GM18526 (cell line): ENCODE data around the gene RGS18.

Experiments
- POLR2A ChIP-seq: IDR thresholded peaks from 3 replicates; pipeline ENCODE4 v1.6.1; 2011; ENCODE audit not compliant: insufficient read length; ENCODE audit errors: extremely low read depth

The RGS18 gene

DNA sequence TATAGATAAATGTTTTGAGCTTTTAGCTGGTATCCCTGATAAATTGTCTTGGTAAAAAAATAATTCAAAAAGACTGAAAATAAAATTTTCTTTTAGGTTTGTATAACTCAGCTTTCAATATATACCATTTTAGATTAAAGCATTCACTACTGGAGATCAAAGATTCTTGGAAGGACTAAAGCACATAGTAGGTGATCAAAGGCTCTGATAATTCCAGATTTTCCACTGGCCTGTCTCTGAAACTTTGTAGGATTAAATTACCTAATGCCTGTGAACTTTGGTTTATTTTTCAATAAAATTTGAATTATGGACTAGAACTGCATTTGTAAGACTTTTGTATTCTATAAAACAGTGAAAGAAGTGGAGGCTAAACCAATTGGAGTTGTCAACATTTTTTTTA lies 1.2 kb upstream of the RGS18 start:
- no peak for TF ChIP-seq POLR2A

DNA sequence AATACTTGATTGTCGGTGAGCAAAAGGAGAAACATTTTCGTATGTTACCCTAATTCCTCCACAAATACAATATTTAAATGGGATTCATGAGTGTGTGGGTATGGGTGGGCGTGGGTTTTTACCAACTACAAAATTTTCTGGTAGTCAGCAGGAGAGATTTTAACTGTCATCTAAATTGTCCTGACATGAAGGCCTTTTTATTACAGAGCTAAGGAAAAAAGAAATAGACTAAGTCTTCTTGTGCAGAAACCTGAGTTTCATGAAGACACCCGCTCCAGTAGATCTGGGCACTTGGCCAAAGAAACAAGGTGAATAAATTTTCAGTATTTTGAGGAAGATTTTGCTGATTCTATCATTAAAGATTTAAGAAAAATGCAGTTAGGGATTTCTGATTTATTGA lies 752 bp downstream of the RGS18 start:
- no peak for TF ChIP-seq POLR2A

DNA sequence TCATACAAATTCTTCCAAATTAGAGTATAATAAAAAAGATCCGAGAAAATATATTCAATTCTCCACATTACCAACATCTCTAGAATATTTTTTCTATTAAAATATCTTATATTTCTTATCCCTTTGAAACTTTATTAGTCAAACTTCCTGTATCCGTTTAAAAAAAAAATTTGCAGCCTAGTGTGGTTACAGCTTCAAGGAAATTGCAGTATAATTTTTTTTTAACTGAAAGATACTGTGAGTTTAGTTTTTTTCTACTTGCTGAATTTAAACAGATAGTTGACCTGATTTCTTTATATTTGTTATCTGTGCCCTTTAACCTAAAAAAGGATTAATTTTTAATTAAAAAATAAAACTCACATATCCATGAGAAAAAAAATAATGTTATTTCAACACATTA lies 1.5 kb downstream of the RGS18 start:
- TF ChIP-seq POLR2A, result no peak

DNA sequence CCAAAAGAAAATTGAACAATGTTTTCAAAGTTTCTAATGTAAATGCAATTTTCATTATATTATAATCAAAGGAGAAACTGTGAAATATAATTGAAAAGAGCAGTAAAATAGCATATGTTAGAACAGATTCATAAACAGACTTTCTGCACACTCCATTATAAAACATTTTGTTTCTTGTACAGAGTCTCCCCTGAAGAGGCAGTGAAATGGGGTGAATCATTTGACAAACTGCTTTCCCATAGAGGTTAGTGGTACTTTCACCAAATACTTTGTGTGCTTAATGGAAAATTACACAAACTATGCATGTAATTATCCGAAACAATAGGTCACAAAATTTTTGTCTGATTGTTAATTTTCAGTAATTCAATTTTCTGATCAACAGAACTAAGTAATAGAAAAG lies 1.9 kb downstream of the RGS18 start:
- no peak for TF ChIP-seq POLR2A

DNA sequence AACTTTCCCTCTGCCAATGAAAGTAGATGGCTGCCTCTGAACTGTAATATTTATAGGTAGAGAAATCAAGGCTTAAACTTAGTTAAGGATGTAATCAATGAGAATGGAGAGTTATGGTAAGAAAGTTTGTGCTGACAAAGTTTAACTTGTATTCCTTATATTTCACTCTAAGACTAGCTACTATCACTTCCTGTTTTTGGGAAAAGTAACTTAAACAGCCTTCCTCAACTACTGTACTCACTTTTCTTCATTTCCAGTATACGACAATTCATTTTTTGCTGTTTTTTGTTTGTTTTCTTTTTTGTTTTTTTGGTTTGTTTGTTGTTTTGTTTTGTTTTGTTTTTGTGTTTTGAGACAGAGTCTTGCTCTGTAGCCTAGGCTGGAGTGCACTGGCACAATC lies 3.7 kb downstream of the RGS18 start:
- TF ChIP-seq POLR2A, result no peak

DNA sequence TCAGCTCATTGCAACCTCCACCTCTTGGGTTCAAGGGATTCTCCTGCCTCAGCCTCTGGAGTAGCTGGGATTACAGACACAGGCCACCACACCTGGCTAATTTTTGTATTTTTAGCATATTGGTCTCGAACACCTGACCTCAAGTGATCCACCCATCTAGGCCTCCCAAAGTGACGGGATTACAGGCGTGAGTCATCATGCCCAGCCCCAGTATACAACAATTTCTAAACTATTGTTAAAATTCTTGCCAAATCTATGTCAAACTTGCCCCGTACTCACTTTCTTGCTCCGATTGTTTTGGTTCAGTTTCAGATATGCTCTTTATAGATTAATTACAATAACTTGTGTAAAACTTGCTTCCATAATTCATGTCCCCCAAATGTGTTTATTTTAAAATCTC lies 4.1 kb downstream of the RGS18 start:
- no peak for TF ChIP-seq POLR2A

DNA sequence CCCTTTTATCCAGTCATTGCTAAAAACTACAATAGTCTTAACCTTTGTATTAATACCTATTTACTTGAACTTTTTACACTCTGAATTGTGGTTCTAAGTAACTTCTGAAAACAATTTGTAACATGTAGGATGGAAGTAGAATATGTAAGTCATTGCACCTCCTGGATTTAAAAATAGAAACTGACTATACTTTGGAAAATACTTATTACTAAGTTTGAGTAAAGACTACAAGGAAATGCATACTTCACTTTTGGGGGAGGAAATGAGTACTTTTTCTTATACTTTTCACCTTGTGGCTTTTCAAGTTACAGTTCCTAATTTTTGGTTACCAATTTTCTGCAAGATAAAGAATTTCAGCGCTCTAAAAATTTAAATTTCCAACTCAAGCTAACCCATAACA lies 8.7 kb downstream of the RGS18 start:
- TF ChIP-seq POLR2A, result no peak

DNA sequence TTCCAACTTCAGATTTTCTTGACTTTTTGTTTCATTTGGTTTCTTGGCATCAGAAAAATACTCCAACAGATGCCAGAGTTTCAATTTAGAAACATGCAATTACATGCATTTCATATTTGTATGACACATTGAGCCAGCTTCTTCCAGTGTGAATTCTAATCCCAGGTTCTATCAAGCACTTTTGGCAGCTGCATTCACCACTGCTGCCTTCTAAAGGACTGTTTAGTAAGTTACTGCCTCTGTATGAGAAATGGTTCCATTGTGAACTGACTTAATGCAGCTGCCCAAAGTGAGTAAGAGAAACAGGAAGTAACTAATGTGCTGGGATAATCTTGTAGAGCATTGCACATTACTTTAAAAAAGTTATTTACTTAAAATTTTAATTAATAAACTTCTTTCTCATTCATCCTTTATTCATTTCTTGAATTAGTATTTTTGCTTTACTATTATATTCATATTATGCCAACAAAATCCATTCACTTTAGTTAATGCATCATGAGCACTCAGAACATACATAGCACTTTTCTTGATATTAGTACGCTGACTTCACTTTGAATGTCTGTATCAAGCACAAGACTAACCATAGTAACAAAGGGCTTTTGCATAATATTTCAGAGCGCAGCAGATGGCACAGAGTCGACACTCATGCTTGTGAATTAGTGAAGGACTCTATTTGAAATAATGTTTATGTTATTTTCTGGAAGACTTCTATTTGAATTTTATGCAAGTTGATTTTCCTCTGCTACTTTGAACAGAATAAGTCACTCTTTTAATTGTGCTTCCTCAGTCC lies 9.8 kb downstream of the RGS18 start:
- TF ChIP-seq POLR2A, result no peak

DNA sequence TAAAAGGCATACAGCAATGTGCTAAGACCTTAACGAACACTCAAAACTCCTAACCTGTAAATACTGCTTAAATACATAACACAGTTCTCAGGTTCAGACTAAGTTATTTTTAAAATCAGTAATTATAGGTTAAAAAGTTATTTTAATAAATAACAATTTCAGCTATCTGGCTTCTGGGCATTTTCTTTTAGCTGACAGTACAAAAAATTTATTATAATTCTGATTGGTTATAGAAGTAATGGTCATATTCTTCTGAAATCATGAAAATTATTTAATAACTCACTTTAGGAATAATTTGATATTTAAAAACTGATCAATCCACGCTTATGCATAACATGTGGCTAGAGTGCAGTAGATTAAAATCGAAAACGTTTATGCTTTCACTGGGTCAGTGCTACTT lies 10.7 kb downstream of the RGS18 start:
- no peak for TF ChIP-seq POLR2A

DNA sequence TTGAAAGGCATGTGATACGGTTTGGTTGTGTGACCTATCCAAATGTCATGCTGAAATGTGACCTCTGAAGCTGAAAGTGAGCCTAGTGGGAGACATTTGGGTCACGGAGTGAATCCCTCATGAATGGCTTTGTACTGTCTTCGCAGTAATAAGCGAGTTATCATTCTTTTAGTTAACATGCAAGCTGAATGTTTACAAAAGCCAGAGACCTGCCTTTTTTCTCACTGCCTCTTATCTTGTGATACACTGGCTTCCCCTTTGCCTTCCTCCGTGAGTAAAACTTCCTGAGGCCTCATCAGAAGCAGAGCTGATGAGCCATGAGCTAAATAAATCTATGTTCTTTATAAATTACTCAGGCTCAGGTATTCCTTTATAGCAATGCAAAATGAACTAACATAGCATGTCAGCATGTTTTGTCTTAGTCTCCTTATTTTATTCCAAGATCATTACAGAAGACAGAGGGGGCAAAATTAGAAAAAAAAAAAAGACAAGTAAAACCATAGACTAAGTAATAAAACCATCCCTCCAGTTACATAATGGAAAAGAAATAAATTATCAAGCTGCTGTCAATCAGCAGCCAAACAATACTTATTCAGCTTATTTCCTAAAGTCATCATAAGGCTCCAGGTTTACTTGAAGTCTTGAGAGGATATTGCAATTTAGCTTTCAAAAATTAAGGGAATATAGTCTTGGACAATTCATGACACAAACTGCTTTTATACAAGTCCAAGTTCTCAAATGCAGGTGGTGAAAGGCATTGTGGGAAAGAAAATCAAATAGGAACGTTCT lies 12.1 kb downstream of the RGS18 start:
- TF ChIP-seq POLR2A, result no peak

DNA sequence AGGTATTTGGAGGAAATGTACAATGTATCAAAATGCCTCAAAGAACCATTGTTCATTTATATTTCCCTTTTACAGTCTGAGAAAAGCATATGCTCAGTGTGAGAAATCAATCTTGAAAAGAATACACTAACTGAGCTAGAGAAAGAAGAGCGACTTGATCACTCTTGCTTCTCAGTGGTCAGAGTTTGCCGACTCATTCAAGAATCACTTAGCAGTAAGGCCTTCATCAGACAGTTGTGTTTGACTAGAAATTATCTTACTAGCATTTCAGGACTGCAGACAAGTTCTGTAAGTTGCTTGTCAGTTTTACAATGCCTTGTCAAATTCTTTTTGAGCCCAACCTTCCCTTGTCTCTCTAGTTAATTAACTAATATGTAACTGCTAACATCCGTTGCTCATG lies 12.9 kb downstream of the RGS18 start:
- no peak for TF ChIP-seq POLR2A

DNA sequence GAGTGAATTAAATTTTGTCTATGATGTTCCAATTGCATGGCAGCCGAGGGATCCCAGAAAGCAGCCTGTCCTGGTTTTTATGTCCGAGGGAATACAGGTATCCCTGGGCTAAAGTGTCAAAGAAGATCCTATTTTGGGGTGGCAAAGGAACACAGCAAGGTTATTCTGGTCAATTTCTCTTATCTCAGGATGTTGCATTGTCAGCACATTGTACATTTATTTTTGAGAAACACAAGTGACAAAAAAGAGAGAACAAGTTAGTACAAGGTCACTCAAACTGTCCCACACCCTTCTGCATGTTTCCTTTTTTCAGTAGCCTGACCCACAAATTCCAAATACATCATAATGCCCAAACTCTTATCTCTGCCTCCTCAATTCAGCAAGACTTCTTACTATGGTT lies 17.7 kb downstream of the RGS18 start:
- TF ChIP-seq POLR2A, result no peak

DNA sequence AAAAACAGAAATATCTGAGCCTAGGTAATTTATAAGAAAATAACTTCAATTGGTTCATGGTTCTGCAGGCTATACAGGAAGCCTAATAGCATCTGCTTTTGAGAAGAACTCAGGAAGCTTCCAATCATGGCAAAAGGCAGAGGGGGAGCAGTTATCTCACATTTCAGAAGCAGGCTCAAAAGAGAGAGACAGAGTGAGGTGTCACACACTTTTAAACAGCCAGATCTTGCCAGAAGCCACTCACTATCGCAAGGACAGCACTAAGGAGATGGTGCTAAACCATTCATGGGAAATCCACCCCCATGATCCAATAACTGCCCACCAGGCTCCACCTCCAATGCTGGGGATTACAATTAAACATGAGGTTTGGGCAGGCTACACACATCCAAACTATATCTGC lies 25.5 kb downstream of the RGS18 start:
- no peak for TF ChIP-seq POLR2A

DNA sequence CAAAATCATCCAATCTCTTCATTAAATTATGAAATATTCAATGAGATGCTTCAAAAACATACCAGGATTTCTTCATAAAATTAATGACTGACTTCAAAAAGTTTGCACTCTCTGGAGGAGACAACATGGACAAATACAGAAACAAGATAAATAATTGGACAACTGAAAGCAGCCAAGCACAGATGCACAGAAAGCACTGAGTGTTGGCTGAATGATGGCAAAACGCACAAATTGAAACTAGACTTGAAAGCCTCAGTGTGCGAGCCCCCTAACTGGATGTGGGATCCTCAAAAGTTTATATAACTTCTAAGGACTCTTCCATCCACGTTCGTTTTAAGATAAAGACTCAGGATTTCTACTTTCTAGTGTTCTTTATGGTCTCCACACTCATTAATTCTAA lies 27.9 kb downstream of the RGS18 start:
- TF ChIP-seq POLR2A, result no peak

DNA sequence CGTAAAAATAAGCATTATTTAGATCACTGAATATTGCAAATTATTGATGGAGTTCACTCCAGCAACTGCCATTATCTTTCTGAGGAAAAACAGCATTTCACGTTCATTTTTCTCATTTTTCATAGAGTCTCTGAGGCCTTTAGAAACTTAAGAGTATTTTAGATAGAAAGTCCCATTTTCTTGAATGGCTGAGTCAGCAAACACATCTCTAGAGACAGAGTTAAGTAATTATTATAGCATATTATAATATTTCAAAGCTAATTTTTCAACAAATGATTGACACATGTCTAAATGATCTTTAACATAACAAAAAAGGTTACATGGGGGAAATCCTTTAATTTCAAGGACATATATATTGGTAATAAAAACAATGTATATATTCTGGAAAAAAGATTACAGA lies 31.8 kb downstream of the RGS18 start:
- no peak for TF ChIP-seq POLR2A

DNA sequence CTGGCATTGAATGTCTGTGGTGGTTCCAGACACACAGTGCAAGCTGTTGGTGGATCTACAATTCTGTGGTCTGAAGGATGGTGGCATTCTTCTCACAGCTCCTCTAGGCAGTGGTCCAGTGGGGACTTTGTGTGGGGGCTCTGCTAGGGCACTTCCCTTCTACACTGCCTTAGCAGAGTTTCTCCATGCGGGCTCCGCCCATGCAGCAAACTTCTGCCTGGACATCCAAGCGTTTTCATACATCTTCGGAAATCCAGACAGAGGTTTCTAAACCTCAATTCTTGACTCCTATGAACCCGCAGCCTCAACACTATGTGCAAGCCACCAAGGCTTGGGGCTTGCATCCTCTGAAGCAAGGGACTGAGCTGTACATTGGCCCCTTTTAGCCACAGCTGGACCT lies 43.0 kb downstream of the RGS18 start:
- TF ChIP-seq POLR2A, result no peak

DNA sequence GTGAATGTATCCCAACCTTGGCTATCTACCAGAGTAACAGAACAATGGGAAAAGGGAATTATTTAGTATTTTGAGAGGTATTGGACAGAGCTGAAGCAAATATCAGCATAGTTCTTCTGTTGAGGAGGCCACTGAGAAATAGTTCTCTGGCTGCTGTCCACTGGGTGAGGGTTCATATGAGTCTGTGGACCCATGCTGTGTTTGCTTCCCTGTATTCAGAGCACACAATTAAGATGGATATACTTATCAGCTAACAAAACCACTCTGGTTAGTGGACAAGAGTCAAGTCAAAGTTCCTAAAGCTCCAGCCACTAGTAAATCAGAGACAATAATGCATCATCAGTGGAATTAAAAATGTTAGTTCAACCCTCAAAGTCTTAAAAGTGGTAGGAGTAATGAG lies 66.1 kb downstream of the RGS18 start:
- no peak for TF ChIP-seq POLR2A

DNA sequence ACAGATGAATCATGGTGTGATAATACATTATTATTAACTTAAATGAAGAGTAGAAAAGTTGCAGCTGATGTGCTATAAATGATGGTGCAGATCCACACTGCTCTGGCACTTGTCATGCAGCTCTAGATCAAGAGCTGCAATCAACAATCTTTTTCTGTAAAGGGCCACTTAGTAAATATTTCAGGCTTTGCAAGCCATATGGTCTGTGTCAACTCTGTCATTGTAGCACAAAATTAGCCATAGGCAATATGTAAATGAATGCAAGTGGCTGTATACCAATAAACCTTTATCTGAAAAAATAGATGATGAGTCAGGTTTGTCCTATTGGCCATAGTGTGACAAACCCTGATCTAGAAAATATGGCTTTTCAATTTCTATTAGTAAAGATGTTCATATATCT lies 66.6 kb downstream of the RGS18 start:
- no peak for TF ChIP-seq POLR2A
